Ureter (tissue), 1 donor: ENCODE measurements around the gene SLC12A9. TPM values are rescaled to one million over a fixed set of nuclear protein-coding genes. Genes with fewer than 3 reads are reported as not detected.
"Not testable (repeated sequence)": the region's sequence is repeated elsewhere in the genome, so short reads cannot be mapped to it uniquely, and the experiment has no call there.

Experiments
- DNase-seq: peaks from one replicate; pipeline ENCODE4 v3.0.0-alpha.2; 2020; ENCODE audit warnings: low spot score
- total RNA-seq: library from RNA; stranded (reverse); gene quantifications from one replicate; pipeline ENCODE4 v1.2.4, GENCODE V29; 2023
- donor health status: DM: yes; HTN: yes; CAD: no.

Gene SLC12A9
- total RNA-seq, 1 donor from 2014 or later: 41.9 TPM

GRCh38 chr7:100895701-100895955, 43.1 kb downstream of the SLC12A9 start, which contains the start of gene ACHE:
Gene ACHE, minus strand, starts transcription at chr7:100895888. Its CDS starts 1,656 bp downstream, at chr7:100894232.
- no peak for DNase-seq

- peak; percentile 49 for DNase-seq
Measured at GRCh38 chr7:100895956-100896731, 43.6 kb downstream of the SLC12A9 start.

- DNase-seq: peak; percentile 64
Measured at GRCh38 chr7:100896732-100897608, 44.5 kb downstream of the SLC12A9 start.

GRCh38 chr7:100897772-100898454, 45.4 kb downstream of the SLC12A9 start:
- DNase-seq: no peak

GRCh38 chr7:100899432-100899831, 46.9 kb downstream of the SLC12A9 start:
- DNase-seq: no peak

GRCh38 chr7:100900978-100901377, 48.5 kb downstream of the SLC12A9 start:
- no peak for DNase-seq

GRCh38 chr7:100901921-100902332, 49.4 kb downstream of the SLC12A9 start:
- no peak for DNase-seq

GRCh38 chr7:100902638-100903037, 50.1 kb downstream of the SLC12A9 start:
- DNase-seq: no peak

GRCh38 chr7:100908512-100908911, 56.0 kb downstream of the SLC12A9 start:
- no peak for DNase-seq

GRCh38 chr7:100910443-100910842, 57.9 kb downstream of the SLC12A9 start:
- DNase-seq: not testable (repeated sequence)

GRCh38 chr7:100911484-100911883, 59.0 kb downstream of the SLC12A9 start:
- DNase-seq: no peak

- no peak for DNase-seq
Measured at GRCh38 chr7:100914208-100914878, 61.8 kb downstream of the SLC12A9 start.

GRCh38 chr7:100914879-100915447, 62.5 kb downstream of the SLC12A9 start:
- DNase-seq: no peak

Other genes starting within 250 kb of the SLC12A9 start
- 18.0 TPM for gene MOSPD3, start 240.2 kb upstream of the SLC12A9 start, total RNA-seq
- gene TFR2, start 211.2 kb upstream of the SLC12A9 start, total RNA-seq: 2.2 TPM
- not detected for gene ACTL6B, start 196.3 kb upstream of the SLC12A9 start, total RNA-seq
- gene GNB2, start 179.0 kb upstream of the SLC12A9 start, total RNA-seq: 225 TPM
- 44.9 TPM for gene GIGYF1, start 158.5 kb upstream of the SLC12A9 start, total RNA-seq
- gene POP7, start 146.6 kb upstream of the SLC12A9 start, total RNA-seq: 28.0 TPM
- gene EPO, start 132.2 kb upstream of the SLC12A9 start, total RNA-seq: 0.68 TPM
- not detected for gene ZAN, start 119.1 kb upstream of the SLC12A9 start, total RNA-seq
- 58.4 TPM for gene EPHB4, start 25.2 kb upstream of the SLC12A9 start, total RNA-seq
- gene TRIP6, start 14.7 kb downstream of the SLC12A9 start, total RNA-seq: 120 TPM
- 133 TPM for gene SRRT, start 22.4 kb downstream of the SLC12A9 start, total RNA-seq
- 4.6 TPM for gene UFSP1, start 37.0 kb downstream of the SLC12A9 start, total RNA-seq
- gene ACHE, start 43.2 kb downstream of the SLC12A9 start, total RNA-seq: 4.0 TPM
- gene MUC3A, start 96.8 kb downstream of the SLC12A9 start, total RNA-seq: 2.1 TPM
- 2.1 TPM for gene MUC12, start 116.9 kb downstream of the SLC12A9 start, total RNA-seq
- gene MUC17, start 167.4 kb downstream of the SLC12A9 start, total RNA-seq: not detected
- gene TRIM56, start 232.8 kb downstream of the SLC12A9 start, total RNA-seq: 57.3 TPM